HFF-Myc (cell line): ENCODE results near the gene CCDC188.

Experiments used
- DNase-seq: peaks from one replicate; pipeline ENCODE4 v3.0.0-alpha.2; 2011; ENCODE audit warnings: low read depth; ENCODE audit errors: extremely low read depth
- H3K4me3 ChIP-seq: replicated peaks from 2 replicates; pipeline ENCODE4 v1.5.1; 2011; ENCODE audit warnings: low read depth, mild to moderate bottlenecking, control low read depth, low read length
- CTCF ChIP-seq: IDR thresholded peaks from 2 replicates; pipeline ENCODE4 v1.5.1; 2012; ENCODE audit warnings: mild to moderate bottlenecking, low read depth, low read length, control low read depth; ENCODE audit errors: missing control alignments

Gene CCDC188

GRCh38 chr22:20128902-20129746 is 21.7 kb downstream of the CCDC188 start:
- no peak overlapping the region for H3K4me3 ChIP-seq
- DNase-seq: no peak
- TF ChIP-seq CTCF: peak; percentile 54

GRCh38 chr22:20128619-20128901 is 22.3 kb downstream of the CCDC188 start:
- DNase-seq: no peak
- H3K4me3 ChIP-seq: no peak overlapping the region
- TF ChIP-seq CTCF: no peak

- no peak for TF ChIP-seq CTCF
- no peak overlapping the region for H3K4me3 ChIP-seq
- no peak for DNase-seq
Measured at GRCh38 chr22:20127869-20128618, 22.8 kb downstream of the CCDC188 start.

- no peak overlapping the region for H3K4me3 ChIP-seq
- DNase-seq: no peak
- TF ChIP-seq CTCF: no peak
Measured at GRCh38 chr22:20127318-20127868, 23.5 kb downstream of the CCDC188 start.

- TF ChIP-seq CTCF: no peak
- H3K4me3 ChIP-seq: no peak overlapping the region
- DNase-seq: no peak
Measured at GRCh38 chr22:20126284-20127029, 24.4 kb downstream of the CCDC188 start.
